K562 (cell line): ENCODE measurements around the gene MAPT. TPM values are rescaled to one million over a fixed set of nuclear protein-coding genes. Genes with fewer than 3 reads are reported as not detected.
A peak's percentile ranks its signal among the peaks of the same experiment; 100 is the strongest.

Experiments
- CXXC5 ChIP-seq: fragments of 250-450 bp; sonication (Bioruptor Pico); IDR thresholded peaks from 2 replicates; pipeline ENCODE4 v1.8.0; 2022; ENCODE audit warnings: inconsistent platforms, mild to moderate bottlenecking, moderate library complexity
- DACH1 ChIP-seq: fragments of 450-650 bp; IDR thresholded peaks from 2 replicates; pipeline ENCODE4 v1.6.1; 2018; ENCODE audit not compliant: partially characterized antibody
- HDAC8 ChIP-seq: fragments of 450-650 bp; IDR thresholded peaks from 2 replicates; pipeline ENCODE4 v1.6.1; 2016; ENCODE audit warnings: mild to moderate bottlenecking, missing genetic modification characterization, moderate library complexity, missing compliant biosample characterization
- HLTF ChIP-seq: fragments of 450-650 bp; IDR thresholded peaks from 2 replicates; pipeline ENCODE4 v1.6.1; 2016
- KDM5B ChIP-seq: fragments of 200-600 bp; sonication (generic); IDR thresholded peaks from 2 replicates; pipeline ENCODE4 v1.6.1; 2012; ENCODE audit warnings: low read depth, mild to moderate bottlenecking, moderate library complexity, low read length, control low read depth, inconsistent platforms; ENCODE audit not compliant: insufficient replicate concordance
- PHTF2 ChIP-seq: fragments of 250-450 bp; sonication (Bioruptor Pico); IDR thresholded peaks from 2 replicates; pipeline ENCODE4 v1.5.0; 2021; ENCODE audit warnings: mild to moderate bottlenecking
- RBM22 ChIP-seq: fragments of 200-400 bp; formaldehyde crosslinking; IDR thresholded peaks from 2 replicates; pipeline ENCODE4 v1.6.1; 2018; ENCODE audit warnings: low read length, low read depth; ENCODE audit not compliant: poor library complexity, severe bottlenecking
- RBM25 ChIP-seq: fragments of 200-400 bp; formaldehyde crosslinking; IDR thresholded peaks from 2 replicates; pipeline ENCODE4 v1.6.1; 2018; ENCODE audit warnings: low read length, low read depth, moderate library complexity; ENCODE audit not compliant: severe bottlenecking
- SMAD1 ChIP-seq: fragments of 150-350 bp; IDR thresholded peaks from 2 replicates; pipeline ENCODE4 v1.6.1; 2014; ENCODE audit warnings: low read length, low read depth; ENCODE audit not compliant: partially characterized antibody
- SMARCC2 ChIP-seq: fragments of 450-650 bp; IDR thresholded peaks from 2 replicates; pipeline ENCODE4 v1.6.1; 2017; ENCODE audit warnings: antibody characterized with exemption, moderate library complexity, mild to moderate bottlenecking, low read depth
- SMC3 ChIP-seq: conservative IDR thresholded peaks from 2 replicates; pipeline ENCODE4 v1.6.1; 2011; ENCODE audit warnings: low read depth, low read length, improper control_type of control experiment; ENCODE audit not compliant: insufficient read depth
- STAT5B ChIP-seq: fragments of 250-450 bp; sonication (Bioruptor Pico); IDR thresholded peaks from 2 replicates; pipeline ENCODE4 v1.8.0; 2021; ENCODE audit warnings: mild to moderate bottlenecking, inconsistent platforms
- TAL1 ChIP-seq: fragments of 450-650 bp; IDR thresholded peaks from 2 replicates; pipeline ENCODE4 v1.6.1; 2016; ENCODE audit warnings: mild to moderate bottlenecking
- ZC3H4 ChIP-seq: sonication (generic); formaldehyde crosslinking; IDR thresholded peaks from 2 replicates; pipeline ENCODE4 v1.9.0; 2021; ENCODE audit warnings: missing genetic modification reagents, borderline replicate concordance
- ZFPM2 ChIP-seq: fragments of 250-450 bp; sonication (Bioruptor Pico); IDR thresholded peaks from 2 replicates; pipeline ENCODE4 v1.5.1; 2022; ENCODE audit warnings: mild to moderate bottlenecking
- ZNF347 ChIP-seq: fragments of 450-650 bp; formaldehyde crosslinking; IDR thresholded peaks from 2 replicates; pipeline ENCODE4 v1.4.0; 2020; ENCODE audit warnings: low read depth, mild to moderate bottlenecking, moderate library complexity
- ZNF778 ChIP-seq: fragments of 450-650 bp; formaldehyde crosslinking; IDR thresholded peaks from 2 replicates; pipeline ENCODE4 v1.4.0; 2020; ENCODE audit warnings: mild to moderate bottlenecking, moderate library complexity
- polyA plus RNA-seq, 8 experiments: library from polyadenylated mRNA; depleted of rRNA in 4 of 8; stranded (reverse) in 5 of 8; unstranded in 3 of 8; fragments of >200 nt; fragmentation: Nextera tagmentation in 2 of 8; fragmentation: Illumina TruSeq in 1 of 8; extraction: Ambion mirVana in 2 of 8; extraction: Trizol in 1 of 8; gene quantifications; 2 replicates each; pipeline versions ENCODE4 v1.2.1 to v1.2.3, GENCODE V29; 2011 to 2014; ENCODE audit warnings: inconsistent platforms in 1 of 8, missing spikeins in 1 of 8
- total RNA-seq, 7 experiments: library from RNA; depleted of rRNA in 6 of 7; stranded (reverse); fragments of >200 nt in 6 of 7; fragmentation: Illumina TruSeq in 2 of 7; extraction: Trizol in 2 of 7; gene quantifications; 2 replicates each; pipeline versions ENCODE4 v1.2.1 to v1.2.3, GENCODE V29; 2011 to 2021; ENCODE audit warnings: low replicate concordance in 1 of 7
- TF ChIP-seq, protein P1 (sequence below), 2 experiments: fragments of 450-650 bp; IDR thresholded peaks; 2 replicates each; pipeline ENCODE4 v1.6.1; 2016; ENCODE audit warnings: mild to moderate bottlenecking in 2 of 2, borderline replicate concordance in 1 of 2, low read depth in 1 of 2, moderate library complexity in 1 of 2
- TF ChIP-seq, protein P2 (sequence below): fragments of 250-450 bp; sonication (Bioruptor Pico); IDR thresholded peaks from 2 replicates; pipeline ENCODE4 v1.5.0; 2020; ENCODE audit warnings: mild to moderate bottlenecking

The MAPT gene
- total and polyA plus RNA-seq, 9 of the 15 experiments (the other 6 are each of a cell fraction or from before 2014, with no cell fraction given): 0.04 to 1.1 (median 0.36) TPM

- TF ChIP-seq RBM22 (no peak), HDAC8 (tag) (no peak), ZC3H4 (CRISPR knock-in tag) (no peak), ZNF778 (CRISPR knock-in tag) (no peak), SMARCC2 (0 out of 2 replicates have a peak, but pooled peaks have one; percentile 30), ZFPM2 (CRISPR knock-in tag) (no peak), STAT5B (no peak), CXXC5 (CRISPR knock-in tag) (peak; percentile 89), SMC3 (peak; percentile 55), KDM5B (no peak), ZNF347 (no peak), TAL1 (no peak), HLTF (no peak), SMAD1 (no peak), RBM25 (no peak), PHTF2 (CRISPR knock-in tag) (no peak), DACH1 (no peak)
- TF ChIP-seq, protein P1, sequence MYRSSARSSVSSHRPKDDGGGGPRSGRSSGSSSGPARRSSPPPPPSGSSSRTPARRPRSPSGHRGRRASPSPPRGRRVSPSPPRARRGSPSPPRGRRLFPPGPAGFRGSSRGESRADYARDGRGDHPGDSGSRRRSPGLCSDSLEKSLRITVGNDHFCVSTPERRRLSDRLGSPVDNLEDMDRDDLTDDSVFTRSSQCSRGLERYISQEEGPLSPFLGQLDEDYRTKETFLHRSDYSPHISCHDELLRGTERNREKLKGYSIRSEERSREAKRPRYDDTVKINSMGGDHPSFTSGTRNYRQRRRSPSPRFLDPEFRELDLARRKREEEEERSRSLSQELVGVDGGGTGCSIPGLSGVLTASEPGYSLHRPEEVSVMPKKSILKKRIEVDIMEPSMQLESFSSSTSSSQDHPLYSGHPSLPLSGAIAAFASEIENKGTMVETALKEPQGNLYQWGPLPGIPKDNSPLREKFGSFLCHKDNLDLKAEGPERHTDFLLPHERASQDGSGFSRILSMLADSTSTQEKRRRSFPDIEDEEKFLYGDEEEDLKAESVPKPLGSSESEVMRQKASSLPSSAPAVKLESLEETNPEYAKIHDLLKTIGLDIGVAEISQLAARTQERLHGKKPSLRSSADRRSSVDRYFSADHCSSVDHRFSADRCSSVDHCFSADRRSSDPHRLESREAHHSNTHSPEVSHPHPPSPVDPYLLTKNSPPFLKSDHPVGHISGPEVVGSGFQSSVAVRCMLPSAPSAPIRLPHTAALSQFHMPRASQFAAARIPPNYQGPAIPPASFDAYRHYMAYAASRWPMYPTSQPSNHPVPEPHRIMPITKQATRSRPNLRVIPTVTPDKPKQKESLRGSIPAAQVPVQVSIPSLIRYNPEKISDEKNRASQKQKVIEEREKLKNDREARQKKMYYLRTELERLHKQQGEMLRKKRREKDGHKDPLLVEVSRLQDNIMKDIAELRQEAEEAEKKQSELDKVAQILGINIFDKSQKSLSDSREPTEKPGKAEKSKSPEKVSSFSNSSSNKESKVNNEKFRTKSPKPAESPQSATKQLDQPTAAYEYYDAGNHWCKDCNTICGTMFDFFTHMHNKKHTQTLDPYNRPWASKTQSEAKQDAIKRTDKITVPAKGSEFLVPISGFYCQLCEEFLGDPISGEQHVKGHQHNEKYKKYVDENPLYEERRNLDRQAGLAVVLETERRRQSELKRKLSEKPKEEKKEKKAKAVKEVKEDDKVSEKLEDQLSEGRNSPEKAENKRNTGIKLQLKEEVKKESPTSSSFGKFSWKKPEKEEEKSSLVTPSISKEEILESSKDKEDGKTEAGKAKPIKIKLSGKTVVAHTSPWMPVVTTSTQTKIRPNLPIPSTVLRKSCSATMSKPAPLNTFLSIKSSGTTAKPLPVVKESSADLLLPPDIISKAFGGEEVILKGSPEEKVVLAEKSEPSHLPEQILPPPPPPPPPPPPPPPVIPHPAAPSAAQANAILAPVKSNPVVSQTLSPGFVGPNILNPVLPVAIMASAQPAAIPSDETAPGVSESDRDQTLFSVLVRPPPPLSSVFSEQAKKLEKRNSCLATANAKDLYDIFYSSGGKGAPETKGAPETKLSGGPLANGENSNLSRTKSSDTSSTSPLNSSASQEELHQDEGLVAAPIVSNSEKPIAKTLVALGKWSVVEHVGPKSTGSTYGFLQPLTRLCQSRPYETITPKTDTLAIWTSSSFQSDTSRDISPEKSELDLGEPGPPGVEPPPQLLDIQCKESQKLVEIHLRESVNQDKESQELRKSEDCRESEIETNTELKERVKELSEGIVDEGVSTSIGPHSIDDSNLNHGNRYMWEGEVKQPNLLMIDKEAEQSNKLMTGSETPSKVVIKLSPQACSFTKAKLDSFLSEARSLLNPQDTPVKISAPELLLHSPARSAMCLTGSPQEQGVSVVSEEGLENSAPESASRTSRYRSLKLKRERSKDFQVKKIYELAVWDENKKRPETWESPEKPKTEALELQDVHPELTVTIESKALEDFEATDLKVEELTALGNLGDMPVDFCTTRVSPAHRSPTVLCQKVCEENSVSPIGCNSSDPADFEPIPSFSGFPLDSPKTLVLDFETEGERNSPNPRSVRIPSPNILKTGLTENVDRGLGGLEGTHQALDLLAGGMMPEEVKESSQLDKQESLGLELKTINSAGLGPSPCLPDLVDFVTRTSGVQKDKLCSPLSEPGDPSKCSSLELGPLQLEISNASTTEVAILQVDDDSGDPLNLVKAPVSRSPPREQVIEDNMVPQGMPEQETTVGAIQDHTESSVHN (IDR thresholded peaks at IDR 0.05; ENCODE audit: borderline replicate concordance in 1 of 2, low read depth in 1 of 2): no peak
- TF ChIP-seq, protein P2, sequence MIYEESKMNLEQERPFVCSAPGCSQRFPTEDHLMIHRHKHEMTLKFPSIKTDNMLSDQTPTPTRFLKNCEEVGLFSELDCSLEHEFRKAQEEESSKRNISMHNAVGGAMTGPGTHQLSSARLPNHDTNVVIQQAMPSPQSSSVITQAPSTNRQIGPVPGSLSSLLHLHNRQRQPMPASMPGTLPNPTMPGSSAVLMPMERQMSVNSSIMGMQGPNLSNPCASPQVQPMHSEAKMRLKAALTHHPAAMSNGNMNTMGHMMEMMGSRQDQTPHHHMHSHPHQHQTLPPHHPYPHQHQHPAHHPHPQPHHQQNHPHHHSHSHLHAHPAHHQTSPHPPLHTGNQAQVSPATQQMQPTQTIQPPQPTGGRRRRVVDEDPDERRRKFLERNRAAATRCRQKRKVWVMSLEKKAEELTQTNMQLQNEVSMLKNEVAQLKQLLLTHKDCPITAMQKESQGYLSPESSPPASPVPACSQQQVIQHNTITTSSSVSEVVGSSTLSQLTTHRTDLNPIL: no peak
Measured at GRCh38 chr17:45948881-45949624, 54.7 kb downstream of the MAPT start (continued).
